Measurements from ENCODE around the gene BAIAP2L2. TPM values are rescaled to one million over a fixed set of nuclear protein-coding genes. Genes with fewer than 3 reads are reported as not detected.

The BAIAP2L2 gene
- total RNA-seq, 1 donor from 2014 or later, result 0.54 TPM

DNA sequence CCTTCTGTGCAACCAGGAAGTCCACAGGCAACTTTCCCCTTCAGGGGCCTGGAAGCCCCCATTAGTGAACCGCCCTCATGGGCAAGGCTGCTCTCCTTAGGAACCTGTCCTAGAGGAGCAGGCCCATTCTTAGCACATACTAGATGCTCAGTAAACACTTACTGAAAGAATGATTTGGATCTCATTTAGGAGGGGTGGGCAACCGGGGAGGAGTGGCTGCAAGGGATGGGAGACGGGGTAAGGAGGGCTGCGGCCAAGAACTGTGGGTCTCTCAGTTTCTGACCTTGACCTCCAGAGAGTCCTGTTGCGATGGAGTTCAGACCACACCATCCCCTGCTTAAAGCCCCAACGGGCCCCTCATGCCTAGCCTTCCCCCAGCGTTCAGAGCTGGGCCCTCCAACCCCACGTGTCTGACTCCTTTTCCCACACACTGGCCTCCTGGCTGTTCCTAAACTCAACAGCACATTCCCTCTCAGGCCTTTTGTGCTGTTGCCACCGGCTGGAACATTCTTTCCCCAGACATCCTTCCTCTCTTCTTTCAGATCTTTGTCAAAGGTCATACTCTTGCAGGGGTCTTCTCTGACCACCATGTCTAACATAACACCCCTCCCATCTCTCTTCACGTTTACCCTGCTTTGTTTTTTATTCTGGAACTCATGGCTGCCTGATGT is 74.0 kb downstream of the BAIAP2L2 start:
- Histone ChIP-seq H3K79me2 (ENCODE audit: insufficient read depth, low read length) (no peaks in the 10 kb centered on the region), H4K20me1 (ENCODE audit: insufficient read depth, low read length) (no peaks in the 10 kb centered on the region), H3K27me3 (ENCODE audit: insufficient read depth, low read length) (no peaks in the 10 kb centered on the region), H3K4me2 (ENCODE audit: low read length) (no peak overlapping the region), H3K36me3 (ENCODE audit: insufficient read depth, low read length) (no peaks in the 10 kb centered on the region), H3K9ac (ENCODE audit: low read length) (no peak overlapping the region), H2AFZ (ENCODE audit: low read depth, low read length) (no peak overlapping the region), H3K9me3 (ENCODE audit: insufficient read depth, low read depth, low read length) (no peaks in the 10 kb centered on the region), H3K4me3 (ENCODE audit: insufficient read depth, low read depth, low read length) (no peak overlapping the region), H3K4me1 (ENCODE audit: insufficient read depth, low read length) (peaks cover 27% of the 10 kb centered on the region), H3K27ac (ENCODE audit: low read depth, low read length) (no peak overlapping the region)
- Mint-ChIP-seq H3K4me3 (ENCODE audit: unreplicated experiment) (no peak overlapping the region), H3K4me1 (ENCODE audit: low read depth, unreplicated experiment) (peaks cover 25% of the 10 kb centered on the region), H3K27me3 (ENCODE audit: low read depth, unreplicated experiment) (no peaks in the 10 kb centered on the region), H3K27ac (ENCODE audit: unreplicated experiment) (peak overlapping the region; percentile 79), H3K36me3 (ENCODE audit: low read depth, unreplicated experiment) (no peaks in the 10 kb centered on the region), H3K9me3 (ENCODE audit: unreplicated experiment) (no peaks in the 10 kb centered on the region)
- no peak for FAIRE-seq
- TF ChIP-seq, protein P1, sequence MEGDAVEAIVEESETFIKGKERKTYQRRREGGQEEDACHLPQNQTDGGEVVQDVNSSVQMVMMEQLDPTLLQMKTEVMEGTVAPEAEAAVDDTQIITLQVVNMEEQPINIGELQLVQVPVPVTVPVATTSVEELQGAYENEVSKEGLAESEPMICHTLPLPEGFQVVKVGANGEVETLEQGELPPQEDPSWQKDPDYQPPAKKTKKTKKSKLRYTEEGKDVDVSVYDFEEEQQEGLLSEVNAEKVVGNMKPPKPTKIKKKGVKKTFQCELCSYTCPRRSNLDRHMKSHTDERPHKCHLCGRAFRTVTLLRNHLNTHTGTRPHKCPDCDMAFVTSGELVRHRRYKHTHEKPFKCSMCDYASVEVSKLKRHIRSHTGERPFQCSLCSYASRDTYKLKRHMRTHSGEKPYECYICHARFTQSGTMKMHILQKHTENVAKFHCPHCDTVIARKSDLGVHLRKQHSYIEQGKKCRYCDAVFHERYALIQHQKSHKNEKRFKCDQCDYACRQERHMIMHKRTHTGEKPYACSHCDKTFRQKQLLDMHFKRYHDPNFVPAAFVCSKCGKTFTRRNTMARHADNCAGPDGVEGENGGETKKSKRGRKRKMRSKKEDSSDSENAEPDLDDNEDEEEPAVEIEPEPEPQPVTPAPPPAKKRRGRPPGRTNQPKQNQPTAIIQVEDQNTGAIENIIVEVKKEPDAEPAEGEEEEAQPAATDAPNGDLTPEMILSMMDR (IDR thresholded peaks at IDR 0.05; ENCODE audit: insufficient read depth, low read depth, low read length), result no peak
- TF ChIP-seq EZH2 (IDR thresholded peaks at IDR 0.05; ENCODE audit: insufficient read depth, low read length), result no peak
- DNase-seq (ENCODE audit: low read depth), result no peak

DNA sequence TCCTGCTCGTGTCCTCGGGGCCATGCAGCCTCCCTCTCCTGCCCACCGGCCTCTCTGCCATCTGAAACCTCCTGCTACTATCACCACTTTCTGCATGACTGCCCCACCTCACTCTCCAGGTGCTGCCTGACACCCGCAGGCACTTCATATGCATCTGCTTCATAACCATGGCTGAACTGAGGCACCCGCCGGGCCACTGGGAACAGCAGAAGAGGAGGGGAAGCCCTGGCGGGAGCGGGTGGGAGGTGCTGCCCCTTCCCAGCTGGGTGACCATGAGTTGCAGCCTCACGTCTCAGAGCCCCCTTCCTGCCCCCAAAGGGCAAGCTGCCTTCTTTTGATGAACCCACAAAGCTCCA is 75.0 kb downstream of the BAIAP2L2 start:
- FAIRE-seq, result no peak
- H3K36me3 ChIP-seq (ENCODE audit: insufficient read depth, low read length), result no peaks in the 10 kb centered on the region
- no peak overlapping the region for H3K4me3 ChIP-seq (ENCODE audit: insufficient read depth, low read depth, low read length)
- Mint-ChIP-seq H3K4me3 (ENCODE audit: unreplicated experiment) (no peak overlapping the region), H3K27ac (ENCODE audit: unreplicated experiment) (no peak overlapping the region), H3K36me3 (ENCODE audit: low read depth, unreplicated experiment) (no peaks in the 10 kb centered on the region), H3K9me3 (ENCODE audit: unreplicated experiment) (no peaks in the 10 kb centered on the region), H3K27me3 (ENCODE audit: low read depth, unreplicated experiment) (no peaks in the 10 kb centered on the region), H3K4me1 (ENCODE audit: low read depth, unreplicated experiment) (peaks cover 26% of the 10 kb centered on the region)
- no peak overlapping the region for H3K9ac ChIP-seq (ENCODE audit: low read length)
- no peaks in the 10 kb centered on the region for H3K79me2 ChIP-seq (ENCODE audit: insufficient read depth, low read length)
- H3K27me3 ChIP-seq (ENCODE audit: insufficient read depth, low read length), result no peaks in the 10 kb centered on the region
- H3K4me2 ChIP-seq (ENCODE audit: low read length), result no peak overlapping the region
- no peak overlapping the region for H2AFZ ChIP-seq (ENCODE audit: low read depth, low read length)
- no peak overlapping the region for H3K27ac ChIP-seq (ENCODE audit: low read depth, low read length)
- H3K9me3 ChIP-seq (ENCODE audit: insufficient read depth, low read depth, low read length), result no peaks in the 10 kb centered on the region
- H3K4me1 ChIP-seq (ENCODE audit: insufficient read depth, low read length), result peaks cover 37% of the 10 kb centered on the region
- no peak for TF ChIP-seq EZH2 (IDR thresholded peaks at IDR 0.05; ENCODE audit: insufficient read depth, low read length)
- TF ChIP-seq, protein P1 (IDR thresholded peaks at IDR 0.05; ENCODE audit: insufficient read depth, low read depth, low read length), result no peak
- DNase-seq (ENCODE audit: low read depth), result no peak
- no peaks in the 10 kb centered on the region for H4K20me1 ChIP-seq (ENCODE audit: insufficient read depth, low read length)

Other genes with a start within 250 kb of the BAIAP2L2 start
- gene MICALL1, start 204.4 kb downstream of the BAIAP2L2 start, total RNA-seq, result 124 and 131 TPM in 2 replicates
- gene C22orf23, start 157.1 kb downstream of the BAIAP2L2 start, total RNA-seq, result not detected in 2 replicates
- 129 and 149 TPM in 2 replicates for gene POLR2F, start 157.0 kb downstream of the BAIAP2L2 start, total RNA-seq
- 0.10 and 0.34 TPM in 2 replicates for gene SOX10, start 126.1 kb downstream of the BAIAP2L2 start, total RNA-seq
- gene PICK1, start 53.3 kb downstream of the BAIAP2L2 start, total RNA-seq, result 20.7 and 22.9 TPM in 2 replicates
- not detected in 2 replicates for gene SLC16A8, start 26.5 kb downstream of the BAIAP2L2 start, total RNA-seq
- gene PLA2G6, start 71.1 kb upstream of the BAIAP2L2 start, total RNA-seq, result 9.7 and 10.0 TPM in 2 replicates
- gene MAFF, start 91.3 kb upstream of the BAIAP2L2 start, total RNA-seq, result 12.0 and 18.2 TPM in 2 replicates
- gene TMEM184B, start 162.3 kb upstream of the BAIAP2L2 start, total RNA-seq, result 109 and 114 TPM in 2 replicates
- gene CSNK1E, start 206.7 kb upstream of the BAIAP2L2 start, total RNA-seq, result 157 and 171 TPM in 2 replicates

Measured in astrocyte (in vitro differentiated cells and primary cell).